K562 (cell line): ENCODE measurements around the gene ADD1. TPM values are rescaled to one million over a fixed set of nuclear protein-coding genes. Genes with fewer than 3 reads are reported as not detected.

Source experiments
- ATAC-seq: fragments of 200-7000 bp; cut with Tn5 transposase; 3 replicates; pipeline ENCODE4 v1.9.1; 2020; ENCODE audit warnings: moderate library complexity
- BruUV-seq: library from RNA; stranded (reverse); fragments of 400-500 nt; replicated peaks from 2 replicates; lab custom pipeline; 2021; lab: Mats Ljungman, UMichigan
- CTCF ChIA-PET: fragments of 300-600 bp; formaldehyde crosslinking; extraction: SDS; loops from one replicate; lab custom pipeline; 2021; ENCODE audit warnings: low intra/inter-chr PET ratio; lab: Yijun Ruan, JAX
- POLR2A ChIA-PET: fragments of 300-600, 350-650 bp; sonication (Branson Sonifier 250); formaldehyde crosslinking; extraction: SDS; loops from one replicate; lab custom pipeline; 2021; ENCODE audit warnings: antibody characterized with exemption, inconsistent platforms; lab: Yijun Ruan, JAX
- DNase-seq, 4 experiments: peaks; one replicate each; pipeline versions ENCODE4 v3.0.0 to v3.0.0-alpha.2; 2011 to 2018; ENCODE audit warnings: low spot score in 3 of 4, mixed read lengths in 3 of 4; ENCODE audit errors: extremely low read depth in 1 of 4
- FAIRE-seq: peaks from 2 replicates; lab custom pipeline; 2011; peaks lifted over from hg19 to GRCh38; lab: Jason Lieb, UNC
- H2AFZ ChIP-seq: 2 replicates; pipeline ENCODE4 v1.6.0; 2011; ENCODE audit warnings: low read depth, low read length, control low read depth, inconsistent platforms
- H3K27ac ChIP-seq: fragments of 200-600 bp; 3 replicates; pipeline ENCODE4 v1.8.0; 2011; ENCODE audit warnings: low read depth, mild to moderate bottlenecking, control low read depth, inconsistent platforms, low read length, moderate library complexity, mixed read lengths; ENCODE audit errors: extremely low read depth
- H3K27me3 ChIP-seq, 2 experiments: fragments of 300-600 bp in 1 of 2; 2 replicates in 1 of 2; 3 replicates in 1 of 2; pipeline versions ENCODE4 v1.6.0 to v1.8.0; 2011; ENCODE audit warnings: inconsistent platforms in 2 of 2, low read length in 2 of 2, mild to moderate bottlenecking in 1 of 2, mixed read lengths in 1 of 2, moderate library complexity in 1 of 2; ENCODE audit not compliant: control insufficient read depth in 2 of 2, insufficient read depth in 2 of 2
- H3K36me3 ChIP-seq: fragments of 300-600 bp; 3 replicates; pipeline ENCODE4 v1.8.0; 2011; ENCODE audit warnings: mild to moderate bottlenecking, low read length, inconsistent platforms; ENCODE audit not compliant: control insufficient read depth, insufficient read depth
- H3K4me1 ChIP-seq, 2 experiments: fragments of 200-600 bp in 1 of 2; replicated peaks in 1 of 2; 2 replicates in 1 of 2; 3 replicates in 1 of 2; pipeline versions ENCODE4 v1.5.1 to v1.8.0; 2011; ENCODE audit warnings: inconsistent platforms in 2 of 2, low read length in 2 of 2, mild to moderate bottlenecking in 1 of 2, mixed read lengths in 1 of 2, moderate library complexity in 1 of 2; ENCODE audit not compliant: control insufficient read depth in 2 of 2, insufficient read depth in 2 of 2
- H3K4me2 ChIP-seq: 2 replicates; pipeline ENCODE4 v1.6.1; 2011; ENCODE audit warnings: low read length, control low read depth, inconsistent platforms, mixed read lengths; ENCODE audit not compliant: insufficient read depth
- H3K4me3 ChIP-seq: fragments of 200-600 bp; sonication (generic), shearing (Covaris generic); 2 replicates; pipeline ENCODE4 v1.5.1; 2016; ENCODE audit warnings: control low read depth, inconsistent platforms
- H3K79me2 ChIP-seq: fragments of 200-600 bp; 3 replicates; pipeline ENCODE4 v1.8.0; 2011; ENCODE audit warnings: low read length, inconsistent platforms; ENCODE audit not compliant: control insufficient read depth, insufficient read depth
- H3K9ac ChIP-seq, 2 experiments: 2 replicates each; pipeline versions ENCODE4 v1.6.0 to v1.6.1; 2011; ENCODE audit warnings: low read depth in 2 of 2, low read length in 2 of 2, control low read depth in 1 of 2, inconsistent platforms in 1 of 2, mild to moderate bottlenecking in 1 of 2, mixed read lengths in 1 of 2; ENCODE audit not compliant: insufficient read depth in 1 of 2
- H3K9me1 ChIP-seq: one replicate; pipeline ENCODE4 v1.6.0; 2011; ENCODE audit warnings: inconsistent platforms, mild to moderate bottlenecking, low read length, moderate library complexity; ENCODE audit not compliant: control insufficient read depth, insufficient read depth
- H3K9me3 ChIP-seq: replicated peaks from 2 replicates; pipeline ENCODE4 v1.5.1; 2011; ENCODE audit warnings: low read depth, low read length, inconsistent platforms; ENCODE audit not compliant: control insufficient read depth, insufficient read depth
- H4K20me1 ChIP-seq: replicated peaks from 2 replicates; pipeline ENCODE4 v1.6.1; 2011; ENCODE audit warnings: low read length, inconsistent platforms, mixed read lengths; ENCODE audit not compliant: control insufficient read depth, insufficient read depth
- LCOR ChIP-seq: sonication (generic); formaldehyde crosslinking; IDR thresholded peaks from 2 replicates; pipeline ENCODE4 v1.8.0; 2022; ENCODE audit warnings: mild to moderate bottlenecking, missing genetic modification reagents
- ZNF263 ChIP-seq: sonication (generic); formaldehyde crosslinking; IDR thresholded peaks from 2 replicates; pipeline ENCODE4 v1.8.0; 2022; ENCODE audit warnings: mild to moderate bottlenecking, missing genetic modification reagents, borderline replicate concordance
- WGBS: fragments of 100-300 bp; shearing (Covaris generic); methylation state at CpG from one replicate; pipeline ENCODE4 v1.1.6; 2016; ENCODE audit warnings: low coverage, mixed read lengths; ENCODE audit not compliant: insufficient coverage; ENCODE audit errors: missing lambda C conversion rate; 5-methylcytosine and 5-hydroxymethylcytosine counted together
- in situ Hi-C: fragments of 300-500 bp; cut with MboI; formaldehyde crosslinking; loops from 4 replicates; pipeline ENCODE4 v1.15.0; 2018; ENCODE audit warnings: inconsistent platforms, mixed read lengths
- intact Hi-C: fragments of 100-400 bp; cut with micrococcal nuclease; formaldehyde crosslinking; loops from 2 replicates; pipeline ENCODE4 v1.14.2; 2022
- polyA plus RNA-seq, 8 experiments: library from polyadenylated mRNA; depleted of rRNA in 4 of 8; stranded (reverse) in 5 of 8; unstranded in 3 of 8; fragments of >200 nt; fragmentation: Nextera tagmentation in 2 of 8; fragmentation: Illumina TruSeq in 1 of 8; extraction: Ambion mirVana in 2 of 8; extraction: Trizol in 1 of 8; gene quantifications; 2 replicates each; pipeline versions ENCODE4 v1.2.1 to v1.2.3, GENCODE V29; 2011 to 2014; ENCODE audit warnings: inconsistent platforms in 1 of 8, missing spikeins in 1 of 8
- total RNA-seq, 7 experiments: library from RNA; depleted of rRNA in 6 of 7; stranded (reverse); fragments of >200 nt in 6 of 7; fragmentation: Illumina TruSeq in 2 of 7; extraction: Trizol in 2 of 7; gene quantifications; 2 replicates each; pipeline versions ENCODE4 v1.2.1 to v1.2.3, GENCODE V29; 2011 to 2021; ENCODE audit warnings: low replicate concordance in 1 of 7
- TF ChIP-seq, protein P1 (sequence below), 3 experiments: fragments of 200-800 bp in 1 of 3; fragments of 250-450 bp in 1 of 3; fragments of 450-650 bp in 1 of 3; sonication (Bioruptor Pico) in 1 of 3; sonication (Bioruptor generic) in 1 of 3; formaldehyde crosslinking in 1 of 3; IDR thresholded peaks; 2 replicates each; pipeline versions ENCODE4 v1.6.1 to v1.8.0; 2016 to 2022; ENCODE audit warnings: mild to moderate bottlenecking in 2 of 3, missing genetic modification characterization in 2 of 3, missing compliant biosample characterization in 1 of 3, moderate library complexity in 1 of 3
- TF ChIP-seq, protein P2 (sequence below): sonication (generic); formaldehyde crosslinking; IDR thresholded peaks from 2 replicates; pipeline ENCODE4 v1.8.0; 2022; ENCODE audit warnings: missing genetic modification reagents, mild to moderate bottlenecking, moderate library complexity, borderline replicate concordance
- TF ChIP-seq, protein P3 (sequence below): IDR thresholded peaks from 3 replicates; pipeline ENCODE4 v1.6.1; 2011; ENCODE audit warnings: borderline replicate concordance, mild to moderate bottlenecking; ENCODE audit not compliant: insufficient read length, insufficient read depth

The ADD1 gene
- total and polyA plus RNA-seq, 9 of the 15 experiments (the other 6 are each of a cell fraction or from before 2014, with no cell fraction given): 17.5 to 153 (median 74.0) TPM

GRCh38 chr4:2810388-2810787 is 33.3 kb upstream of the ADD1 start:
- H4K20me1 ChIP-seq: peaks cover 10% of the 10 kb centered on the region; the same call in 1 of the 2 replicates
- 50% methylated on average over 10 of the region's 10 CpGs for WGBS
- no peaks in the 10 kb centered on the region for H3K27me3 ChIP-seq
- DNase-seq (no peak), FAIRE-seq (no peak)
- no peaks in the 10 kb centered on the region for H3K36me3 ChIP-seq
- peaks cover 5% of the 10 kb centered on the region for H3K9me1 ChIP-seq
- in situ Hi-C loops: no loop called here
- ChIA-PET POLR2A (interaction anchor here (0.7 to 1.8 kb wide), 3 partner anchors 10 to 39 kb away, joined by 4 to 5 read pairs (median 4); no protein-coding TSS in a partner anchor), CTCF (no interaction called here)
- H3K79me2 ChIP-seq: no peaks in the 10 kb centered on the region; the same call in 2 of the 3 replicates
- intact Hi-C loops: no loop called here
- no TSS peak for BruUV-seq
- H3K4me1 ChIP-seq: peaks cover 0 to 69% of the 10 kb centered on the region in 2 experiments; a peak in 3 of 5 replicates
- no peak overlapping the region for H3K27ac ChIP-seq
- no peak overlapping the region for H3K4me3 ChIP-seq
- H3K9ac ChIP-seq: peak overlapping the region in 1 of 2 experiments; percentile 82; a peak in 2 of 4 replicates
- no peaks in the 10 kb centered on the region for H3K9me3 ChIP-seq
- no peak overlapping the region for H2AFZ ChIP-seq
- TF ChIP-seq LCOR (CRISPR knock-in tag): no peak
- TF ChIP-seq ZNF263 (CRISPR knock-in tag): peak; percentile 60; the same call in 1 of the 2 replicates
- TF ChIP-seq, all 486 proteins: peak for 1
- no peak overlapping the region for H3K4me2 ChIP-seq
- no peak for ATAC-seq

GRCh38 chr4:2811830-2812611 is 31.6 kb upstream of the ADD1 start:
- H4K20me1 ChIP-seq: 0 out of 2 replicates have a peak, but pooled peaks cover 7% of the 10 kb centered on the region
- H3K27ac ChIP-seq: no peak overlapping the region
- 68% methylated on average over 12 of the region's 21 CpGs for WGBS
- peak overlapping the region in 1 of 2 experiments; percentile 82; a peak in 2 of 4 replicates for H3K9ac ChIP-seq
- H3K36me3 ChIP-seq: no peaks in the 10 kb centered on the region
- no peak for DNase-seq
- POLR2A ChIA-PET: interaction anchor here (1.2 to 1.4 kb wide), 3 partner anchors 8 to 387 kb away, joined by 4 to 5 read pairs (median 5); no protein-coding TSS in a partner anchor
- BruUV-seq: no TSS peak
- peak; percentile 19 for ATAC-seq
- no peaks in the 10 kb centered on the region; the same call in 2 of the 3 replicates for H3K79me2 ChIP-seq
- peaks cover 5% of the 10 kb centered on the region for H3K9me1 ChIP-seq
- H3K4me1 ChIP-seq: peaks cover 0 to 53% of the 10 kb centered on the region in 2 experiments; a peak in 3 of 5 replicates
- no peak overlapping the region for H3K4me2 ChIP-seq
- no peak overlapping the region for H3K4me3 ChIP-seq
- intact Hi-C loops: no loop called here
- in situ Hi-C loops: no loop called here
- CTCF ChIA-PET: no interaction called here
- H2AFZ ChIP-seq: no peak overlapping the region
- no peaks in the 10 kb centered on the region for H3K9me3 ChIP-seq
- FAIRE-seq: no peak
- no peaks in the 10 kb centered on the region for H3K27me3 ChIP-seq
- TF ChIP-seq, protein P1, sequence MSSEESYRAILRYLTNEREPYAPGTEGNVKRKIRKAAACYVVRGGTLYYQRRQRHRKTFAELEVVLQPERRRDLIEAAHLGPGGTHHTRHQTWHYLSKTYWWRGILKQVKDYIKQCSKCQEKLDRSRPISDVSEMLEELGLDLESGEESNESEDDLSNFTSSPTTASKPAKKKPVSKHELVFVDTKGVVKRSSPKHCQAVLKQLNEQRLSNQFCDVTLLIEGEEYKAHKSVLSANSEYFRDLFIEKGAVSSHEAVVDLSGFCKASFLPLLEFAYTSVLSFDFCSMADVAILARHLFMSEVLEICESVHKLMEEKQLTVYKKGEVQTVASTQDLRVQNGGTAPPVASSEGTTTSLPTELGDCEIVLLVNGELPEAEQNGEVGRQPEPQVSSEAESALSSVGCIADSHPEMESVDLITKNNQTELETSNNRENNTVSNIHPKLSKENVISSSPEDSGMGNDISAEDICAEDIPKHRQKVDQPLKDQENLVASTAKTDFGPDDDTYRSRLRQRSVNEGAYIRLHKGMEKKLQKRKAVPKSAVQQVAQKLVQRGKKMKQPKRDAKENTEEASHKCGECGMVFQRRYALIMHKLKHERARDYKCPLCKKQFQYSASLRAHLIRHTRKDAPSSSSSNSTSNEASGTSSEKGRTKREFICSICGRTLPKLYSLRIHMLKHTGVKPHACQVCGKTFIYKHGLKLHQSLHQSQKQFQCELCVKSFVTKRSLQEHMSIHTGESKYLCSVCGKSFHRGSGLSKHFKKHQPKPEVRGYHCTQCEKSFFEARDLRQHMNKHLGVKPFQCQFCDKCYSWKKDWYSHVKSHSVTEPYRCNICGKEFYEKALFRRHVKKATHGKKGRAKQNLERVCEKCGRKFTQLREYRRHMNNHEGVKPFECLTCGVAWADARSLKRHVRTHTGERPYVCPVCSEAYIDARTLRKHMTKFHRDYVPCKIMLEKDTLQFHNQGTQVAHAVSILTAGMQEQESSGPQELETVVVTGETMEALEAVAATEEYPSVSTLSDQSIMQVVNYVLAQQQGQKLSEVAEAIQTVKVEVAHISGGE (CRISPR knock-in tag; IDR thresholded peaks at IDR 0.05): 0 out of 6 replicates have a peak, but pooled peaks of 1 of the 3 experiments have one; percentile 33
- TF ChIP-seq, protein P2, sequence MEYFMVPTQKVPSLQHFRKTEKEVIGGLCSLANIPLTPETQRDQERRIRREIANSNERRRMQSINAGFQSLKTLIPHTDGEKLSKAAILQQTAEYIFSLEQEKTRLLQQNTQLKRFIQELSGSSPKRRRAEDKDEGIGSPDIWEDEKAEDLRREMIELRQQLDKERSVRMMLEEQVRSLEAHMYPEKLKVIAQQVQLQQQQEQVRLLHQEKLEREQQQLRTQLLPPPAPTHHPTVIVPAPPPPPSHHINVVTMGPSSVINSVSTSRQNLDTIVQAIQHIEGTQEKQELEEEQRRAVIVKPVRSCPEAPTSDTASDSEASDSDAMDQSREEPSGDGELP (CRISPR knock-in tag): peak; percentile 31; the same call in 1 of the 2 replicates
- TF ChIP-seq, protein P3, sequence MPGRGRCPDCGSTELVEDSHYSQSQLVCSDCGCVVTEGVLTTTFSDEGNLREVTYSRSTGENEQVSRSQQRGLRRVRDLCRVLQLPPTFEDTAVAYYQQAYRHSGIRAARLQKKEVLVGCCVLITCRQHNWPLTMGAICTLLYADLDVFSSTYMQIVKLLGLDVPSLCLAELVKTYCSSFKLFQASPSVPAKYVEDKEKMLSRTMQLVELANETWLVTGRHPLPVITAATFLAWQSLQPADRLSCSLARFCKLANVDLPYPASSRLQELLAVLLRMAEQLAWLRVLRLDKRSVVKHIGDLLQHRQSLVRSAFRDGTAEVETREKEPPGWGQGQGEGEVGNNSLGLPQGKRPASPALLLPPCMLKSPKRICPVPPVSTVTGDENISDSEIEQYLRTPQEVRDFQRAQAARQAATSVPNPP: no peak
